Stimulated activated CD8-positive, alpha-beta memory T cell treated with anti-CD3 and anti-CD28 coated beads, Interleukin-4, amount 100 ng/mL, for 48 hours (primary cell): Measurements from ENCODE around the gene LIME1.
"Not testable (repeated sequence)": the region's sequence is repeated elsewhere in the genome, so short reads cannot be mapped to it uniquely, and the experiment has no call there.

Experiments
- DNase-seq: peaks from one replicate; pipeline ENCODE4 v3.0.0-alpha.2; 2020

The LIME1 gene

GRCh38 chr20:63775096-63775978 lies 38.9 kb downstream of the LIME1 start:
- DNase-seq = peak; percentile 73

GRCh38 chr20:63776875-63777274 lies 40.4 kb downstream of the LIME1 start:
- DNase-seq = not testable (repeated sequence)

GRCh38 chr20:63777614-63778013 lies 41.1 kb downstream of the LIME1 start:
- DNase-seq = no peak

GRCh38 chr20:63778034-63778752 lies 41.7 kb downstream of the LIME1 start:
- no peak for DNase-seq

- no peak for DNase-seq
These were observed 42.4 kb downstream of the LIME1 start for GRCh38 chr20:63778857-63779256.

- no peak for DNase-seq
These were observed 44.7 kb downstream of the LIME1 start for GRCh38 chr20:63781181-63781580.

GRCh38 chr20:63782051-63782471 lies 45.6 kb downstream of the LIME1 start:
- peak; percentile 55 for DNase-seq

GRCh38 chr20:63782521-63782971 lies 46.1 kb downstream of the LIME1 start:
- DNase-seq = no peak

GRCh38 chr20:63783970-63784369 lies 47.5 kb downstream of the LIME1 start:
- no peak for DNase-seq

- no peak for DNase-seq
These were observed 49.2 kb downstream of the LIME1 start for GRCh38 chr20:63785691-63786131.

- no peak for DNase-seq
These were observed 50.8 kb downstream of the LIME1 start for GRCh38 chr20:63787302-63787701.

GRCh38 chr20:63787749-63788148 lies 51.3 kb downstream of the LIME1 start:
- DNase-seq = no peak
